GM21526 (cell line): ENCODE data around the gene SYTL3.

Source experiments
- ATAC-seq: cut with Tn5 transposase; IDR thresholded peaks from one replicate; pipeline ENCODE4 v1.9.1; 2021; ENCODE audit warnings: moderate library complexity; ENCODE audit not compliant: unreplicated experiment, low FRiP score

Gene SYTL3

GRCh38 chr6:158808442-158808833 lies 158.6 kb downstream of the SYTL3 start:
- no peak for ATAC-seq

- ATAC-seq, result peak; percentile 72
Measured at GRCh38 chr6:158808941-158809678, 159.3 kb downstream of the SYTL3 start.

GRCh38 chr6:158810155-158811095 lies 160.6 kb downstream of the SYTL3 start:
- ATAC-seq, result no peak

GRCh38 chr6:158812611-158813010 lies 162.8 kb downstream of the SYTL3 start:
- ATAC-seq, result no peak

- ATAC-seq, result no peak
Measured at GRCh38 chr6:158813032-158813431, 163.2 kb downstream of the SYTL3 start.
